OCI-LY3 (cell line): ENCODE results near the gene SLC9C1.

Source experiments
- H2AFZ ChIP-seq: fragments of 200-600, 300-600 bp; shearing (Covaris generic); 2 replicates; pipeline ENCODE4 v1.6.0; 2014; ENCODE audit warnings: antibody characterized with exemption, low read depth, low read length
- H3K27ac ChIP-seq: fragments of 200-600, 300-600 bp; sonication (generic); 2 replicates; pipeline ENCODE4 v1.5.1; 2014; ENCODE audit warnings: mild to moderate bottlenecking, low read length, moderate library complexity, mixed read lengths
- H3K27me3 ChIP-seq: fragments of 200-600, 300-600 bp; sonication (generic); 2 replicates; pipeline ENCODE4 v1.6.1; 2014; ENCODE audit warnings: low read depth, low read length, mixed read lengths
- H3K36me3 ChIP-seq: fragments of 200-600, 300-600 bp; sonication (generic); replicated peaks from 2 replicates; pipeline ENCODE3; 2014; ENCODE audit warnings: low read depth, low read length, mixed read lengths
- H3K4me1 ChIP-seq: fragments of 300-600, 200-600 bp; sonication (generic); 2 replicates; pipeline ENCODE4 v1.6.1; 2014; ENCODE audit warnings: low read length, mixed read lengths
- H3K4me2 ChIP-seq: fragments of 200-600, 300-600 bp; sonication (generic); 2 replicates; pipeline ENCODE4 v1.6.1; 2014; ENCODE audit warnings: low read length, mixed read lengths
- H3K4me3 ChIP-seq: fragments of 300-600, 200-600 bp; sonication (generic); 2 replicates; pipeline ENCODE4 v1.5.1; 2014; ENCODE audit warnings: antibody characterized with exemption, mild to moderate bottlenecking, low read length, moderate library complexity
- H3K79me2 ChIP-seq: fragments of 300-600, 200-600 bp; shearing (Covaris generic); 2 replicates; pipeline ENCODE4 v1.6.1; 2014; ENCODE audit warnings: mild to moderate bottlenecking, low read length, mixed read lengths
- H3K9ac ChIP-seq: fragments of 300-600, 200-600 bp; shearing (Covaris generic); 2 replicates; pipeline ENCODE4 v1.6.0; 2014; ENCODE audit warnings: mild to moderate bottlenecking, low read length, moderate library complexity
- H3K9me3 ChIP-seq: fragments of 200-600, 300-600 bp; shearing (Covaris generic); 2 replicates; pipeline ENCODE4 v1.6.1; 2014; ENCODE audit warnings: low read length, mixed read lengths; ENCODE audit not compliant: insufficient read depth
- H4K20me1 ChIP-seq: fragments of 200-600, 300-600 bp; sonication (generic); 2 replicates; pipeline ENCODE4 v1.6.1; 2016; ENCODE audit warnings: low read length, mixed read lengths; ENCODE audit not compliant: insufficient read depth
- CTCF ChIP-seq: fragments of 200-600, 300-600 bp; sonication (generic); IDR thresholded peaks from 2 replicates; pipeline ENCODE4 v1.5.1; 2014; ENCODE audit warnings: antibody characterized with exemption, low read length, low read depth
- EZH2phosphoT487 ChIP-seq: fragments of 200-600 bp; shearing (Covaris generic); IDR thresholded peaks from 2 replicates; pipeline ENCODE4 v1.6.1; 2018; ENCODE audit warnings: antibody characterized with exemption, mixed run types, low read depth

Gene SLC9C1

GRCh38 chr3:112136959-112137693 lies 156.9 kb downstream of the SLC9C1 start:
- Histone ChIP-seq H3K79me2 (no peaks in the 10 kb centered on the region), H4K20me1 (no peaks in the 10 kb centered on the region), H3K9me3 (no peaks in the 10 kb centered on the region), H3K27ac (no peak overlapping the region), H2AFZ (0 out of 2 replicates have a peak overlapping the region, but pooled peaks have one; percentile 8), H3K4me3 (peak overlapping the region; percentile 23; the same call in 1 of the 2 replicates), H3K4me2 (peak overlapping the region; percentile 53), H3K4me1 (peaks cover 58% of the 10 kb centered on the region), H3K9ac (no peak overlapping the region), H3K27me3 (peaks cover 4% of the 10 kb centered on the region; the same call in 1 of the 2 replicates), H3K36me3 (no peaks in the 10 kb centered on the region)
- TF ChIP-seq EZH2phosphoT487 (no peak), CTCF (peak; percentile 80)

- H3K9ac ChIP-seq, result no peak overlapping the region
- H3K27me3 ChIP-seq, result peaks cover 4% of the 10 kb centered on the region; the same call in 1 of the 2 replicates
- H3K4me2 ChIP-seq, result peak overlapping the region; percentile 53
- H3K9me3 ChIP-seq, result no peaks in the 10 kb centered on the region
- TF ChIP-seq EZH2phosphoT487 (no peak), CTCF (no peak)
- no peaks in the 10 kb centered on the region for H3K36me3 ChIP-seq
- H2AFZ ChIP-seq, result no peak overlapping the region
- H3K4me3 ChIP-seq, result peak overlapping the region; percentile 23
- H3K27ac ChIP-seq, result no peak overlapping the region
- H4K20me1 ChIP-seq, result no peaks in the 10 kb centered on the region
- H3K79me2 ChIP-seq, result no peaks in the 10 kb centered on the region
- peaks cover 58% of the 10 kb centered on the region for H3K4me1 ChIP-seq
Observed at GRCh38 chr3:112136046-112136445, 158.0 kb downstream of the SLC9C1 start.

GRCh38 chr3:112134335-112135124 lies 159.5 kb downstream of the SLC9C1 start:
- Histone ChIP-seq H3K4me1 (peaks cover 60% of the 10 kb centered on the region), H3K4me2 (peak overlapping the region; percentile 6; the same call in 1 of the 2 replicates), H3K36me3 (no peaks in the 10 kb centered on the region), H3K27me3 (peaks cover 4% of the 10 kb centered on the region; the same call in 1 of the 2 replicates), H3K79me2 (no peaks in the 10 kb centered on the region), H3K9me3 (no peaks in the 10 kb centered on the region), H2AFZ (no peak overlapping the region), H3K27ac (no peak overlapping the region), H3K4me3 (no peak overlapping the region), H3K9ac (no peak overlapping the region), H4K20me1 (no peaks in the 10 kb centered on the region)
- TF ChIP-seq CTCF, result no peak
- TF ChIP-seq EZH2phosphoT487, result no peak
